CD14-positive monocyte (primary cell): ENCODE measurements around the gene SULT1C3. TPM values are rescaled to one million over a fixed set of nuclear protein-coding genes. Genes with fewer than 3 reads are reported as not detected.

ENCODE experiments used
- DNase-seq, 3 donors: peaks; one replicate each; pipeline ENCODE4 v3.0.0-alpha.2; 2011 to 2022
- H2AFZ ChIP-seq: 2 replicates; pipeline ENCODE4 v1.6.0; 2012; ENCODE audit warnings: mild to moderate bottlenecking, low read depth, low read length, inconsistent platforms; ENCODE audit not compliant: insufficient read depth, poor library complexity, severe bottlenecking
- H3K27ac ChIP-seq, 2 donors: 1 replicate in 1 of 2; 2 replicates in 1 of 2; pipeline ENCODE4 v1.5.1; 2012 to 2013; ENCODE audit warnings: low read length in 2 of 2, control low read depth in 1 of 2, inconsistent platforms in 1 of 2, low read depth in 1 of 2, mild to moderate bottlenecking in 1 of 2
- H3K27me3 ChIP-seq, 2 donors: one replicate each; pipeline versions ENCODE4 v1.6.0 to v1.6.1; 2011 to 2013; ENCODE audit warnings: low read length in 2 of 2; ENCODE audit not compliant: control insufficient read depth in 2 of 2, insufficient read depth in 2 of 2
- H3K36me3 ChIP-seq, 2 donors: replicated peaks in 1 of 2; 1 replicate in 1 of 2; 2 replicates in 1 of 2; pipeline versions ENCODE4 v1.5.1 to v1.6.1; 2012 to 2013; ENCODE audit warnings: low read length in 2 of 2, control low read depth in 1 of 2, inconsistent platforms in 1 of 2, mild to moderate bottlenecking in 1 of 2; ENCODE audit not compliant: insufficient read depth in 2 of 2, control insufficient read depth in 1 of 2
- H3K4me1 ChIP-seq, 2 donors: 1 replicate in 1 of 2; 2 replicates in 1 of 2; pipeline versions ENCODE4 v1.5.1 to v1.6.1; 2012 to 2013; ENCODE audit warnings: low read length in 2 of 2, control low read depth in 1 of 2, inconsistent platforms in 1 of 2, mild to moderate bottlenecking in 1 of 2, moderate library complexity in 1 of 2; ENCODE audit not compliant: insufficient read depth in 2 of 2, control insufficient read depth in 1 of 2
- H3K4me2 ChIP-seq: replicated peaks from 2 replicates; pipeline ENCODE3; 2012; ENCODE audit warnings: low read length, moderate library complexity, mild to moderate bottlenecking; ENCODE audit not compliant: poor library complexity, severe bottlenecking; ENCODE audit errors: extremely low read depth
- H3K4me3 ChIP-seq, 3 experiments: fragments of 200-600 bp in 1 of 3; sonication (generic) in 1 of 3; replicated peaks in 1 of 3; 1 replicate in 2 of 3; 2 replicates in 1 of 3; pipeline ENCODE4 v1.5.1; 2011 to 2013; ENCODE audit warnings: low read length in 3 of 3, mild to moderate bottlenecking in 3 of 3, control low read depth in 2 of 3, low read depth in 2 of 3, inconsistent platforms in 1 of 3, moderate library complexity in 1 of 3
- H3K79me2 ChIP-seq: 2 replicates; pipeline ENCODE4 v1.6.0; 2012; ENCODE audit warnings: mild to moderate bottlenecking, control low read depth, inconsistent platforms, low read length, moderate library complexity; ENCODE audit not compliant: insufficient read depth
- H3K9ac ChIP-seq: 2 replicates; pipeline ENCODE4 v1.6.0; 2017; ENCODE audit warnings: low read length, mild to moderate bottlenecking; ENCODE audit not compliant: insufficient read depth, poor library complexity, severe bottlenecking
- H3K9me3 ChIP-seq, 2 donors: replicated peaks in 1 of 2; 1 replicate in 1 of 2; 2 replicates in 1 of 2; pipeline versions ENCODE4 v1.5.1 to v1.6.1; 2012 to 2013; ENCODE audit warnings: low read length in 2 of 2, control low read depth in 1 of 2; ENCODE audit not compliant: control insufficient read depth in 1 of 2, insufficient read depth in 1 of 2
- H4K20me1 ChIP-seq: 2 replicates; pipeline ENCODE4 v1.6.0; 2012; ENCODE audit warnings: mild to moderate bottlenecking, low read length, control low read depth, moderate library complexity; ENCODE audit not compliant: insufficient read depth
- H3K27ac Mint-ChIP-seq, 7 donors: one replicate each; pipeline ENCODE4 v1.8.0; 2020; ENCODE audit warnings: mild to moderate bottlenecking in 7 of 7, mixed read lengths in 7 of 7, moderate library complexity in 6 of 7, inconsistent platforms in 2 of 7
- H3K27me3 Mint-ChIP-seq, 3 donors: one replicate each; pipeline ENCODE4 v1.8.0; 2021 to 2022; ENCODE audit warnings: low read depth in 3 of 3, mild to moderate bottlenecking in 3 of 3, mixed read lengths in 3 of 3, moderate library complexity in 3 of 3, inconsistent platforms in 1 of 3
- H3K36me3 Mint-ChIP-seq, 2 donors: one replicate each; pipeline ENCODE4 v1.8.0; 2020; ENCODE audit warnings: mixed read lengths in 2 of 2, inconsistent platforms in 1 of 2, mild to moderate bottlenecking in 1 of 2
- H3K4me1 Mint-ChIP-seq: one replicate; pipeline ENCODE4 v1.8.0; 2020; ENCODE audit warnings: mild to moderate bottlenecking, mixed read lengths
- H3K4me3 Mint-ChIP-seq, 2 donors: one replicate each; pipeline ENCODE4 v1.8.0; 2020; ENCODE audit warnings: mild to moderate bottlenecking in 2 of 2, mixed read lengths in 2 of 2, moderate library complexity in 1 of 2
- H3K9me3 Mint-ChIP-seq, 7 donors: one replicate each; pipeline ENCODE4 v1.8.0; 2020 to 2022; ENCODE audit warnings: mixed read lengths in 7 of 7, mild to moderate bottlenecking in 6 of 7, moderate library complexity in 6 of 7, inconsistent platforms in 2 of 7
- WGBS: methylation state at CpG from one replicate; pipeline ENCODE4 v1.1.5; 2013; ENCODE audit warnings: missing lambda C conversion rate; ENCODE audit not compliant: insufficient coverage; 5-methylcytosine and 5-hydroxymethylcytosine counted together
- intact Hi-C, 2 donors: fragments of 100-400 bp; cut with micrococcal nuclease; formaldehyde crosslinking; loops; one replicate each; pipeline versions ENCODE4 v1.15.0 to v1.15.1; 2023
- polyA plus RNA-seq, 3 donors: library from polyadenylated mRNA; depleted of rRNA in 1 of 3; unstranded in 2 of 3; stranded (reverse) in 1 of 3; fragments of 300-500 nt in 2 of 3; fragments of >200 nt in 1 of 3; fragmentation: Illumina TruSeq in 2 of 3; gene quantifications; 1 replicate in 2 of 3; 2 replicates in 1 of 3; pipeline ENCODE4 v1.2.3, GENCODE V29; 2012 to 2021
- TF ChIP-seq, protein P1 (sequence below): fragments of 200-600 bp; IDR thresholded peaks from one replicate; pipeline ENCODE4 v1.8.0; 2022; ENCODE audit warnings: antibody characterized with exemption, mild to moderate bottlenecking

SULT1C3 gene
- polyA plus RNA-seq, 3 donors: not detected

GRCh38 chr2:108253106-108253505 lies 13.3 kb downstream of the SULT1C3 start:
- Mint-ChIP-seq H3K27me3 (peaks cover 0 to 4% (median 2%) of the 10 kb centered on the region in 3 donors), H3K9me3 (peaks cover 0 to 1% (median 0%) of the 10 kb centered on the region in 7 donors), H3K36me3 (no peaks in the 10 kb centered on the region), H3K4me1 (no peaks in the 10 kb centered on the region), H3K27ac (no peak overlapping the region), H3K4me3 (no peak overlapping the region)
- H3K4me3 ChIP-seq: no peak overlapping the region
- intact Hi-C loops: no loop called here
- H3K27me3 ChIP-seq: no peaks in the 10 kb centered on the region
- DNase-seq: no peak
- no peaks in the 10 kb centered on the region for H4K20me1 ChIP-seq
- H3K9ac ChIP-seq: no peak overlapping the region
- H3K9me3 ChIP-seq: no peaks in the 10 kb centered on the region
- no peak overlapping the region for H3K4me2 ChIP-seq
- no peaks in the 10 kb centered on the region for H3K4me1 ChIP-seq
- TF ChIP-seq, protein P1, sequence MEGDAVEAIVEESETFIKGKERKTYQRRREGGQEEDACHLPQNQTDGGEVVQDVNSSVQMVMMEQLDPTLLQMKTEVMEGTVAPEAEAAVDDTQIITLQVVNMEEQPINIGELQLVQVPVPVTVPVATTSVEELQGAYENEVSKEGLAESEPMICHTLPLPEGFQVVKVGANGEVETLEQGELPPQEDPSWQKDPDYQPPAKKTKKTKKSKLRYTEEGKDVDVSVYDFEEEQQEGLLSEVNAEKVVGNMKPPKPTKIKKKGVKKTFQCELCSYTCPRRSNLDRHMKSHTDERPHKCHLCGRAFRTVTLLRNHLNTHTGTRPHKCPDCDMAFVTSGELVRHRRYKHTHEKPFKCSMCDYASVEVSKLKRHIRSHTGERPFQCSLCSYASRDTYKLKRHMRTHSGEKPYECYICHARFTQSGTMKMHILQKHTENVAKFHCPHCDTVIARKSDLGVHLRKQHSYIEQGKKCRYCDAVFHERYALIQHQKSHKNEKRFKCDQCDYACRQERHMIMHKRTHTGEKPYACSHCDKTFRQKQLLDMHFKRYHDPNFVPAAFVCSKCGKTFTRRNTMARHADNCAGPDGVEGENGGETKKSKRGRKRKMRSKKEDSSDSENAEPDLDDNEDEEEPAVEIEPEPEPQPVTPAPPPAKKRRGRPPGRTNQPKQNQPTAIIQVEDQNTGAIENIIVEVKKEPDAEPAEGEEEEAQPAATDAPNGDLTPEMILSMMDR: no peak
- no CpG with 5 or more reads among the region's 1 CpG for WGBS
- H3K27ac ChIP-seq: no peak overlapping the region
- no peak overlapping the region for H2AFZ ChIP-seq
- H3K36me3 ChIP-seq: no peaks in the 10 kb centered on the region
- H3K79me2 ChIP-seq: no peaks in the 10 kb centered on the region

GRCh38 chr2:108257757-108258331 lies 18.1 kb downstream of the SULT1C3 start:
- intact Hi-C loops: no loop called here
- no peak for DNase-seq
- no peaks in the 10 kb centered on the region for H3K36me3 ChIP-seq
- 60% methylated on average over 1 of the region's 3 CpGs for WGBS
- H2AFZ ChIP-seq: no peak overlapping the region
- H3K4me1 Mint-ChIP-seq: no peaks in the 10 kb centered on the region
- TF ChIP-seq, protein P1: no peak
- H4K20me1 ChIP-seq: no peaks in the 10 kb centered on the region
- no peak overlapping the region for H3K4me2 ChIP-seq
- H3K9me3 ChIP-seq: no peaks in the 10 kb centered on the region
- H3K4me3 Mint-ChIP-seq: no peak overlapping the region
- H3K27me3 ChIP-seq: no peaks in the 10 kb centered on the region
- no peaks in the 10 kb centered on the region for H3K36me3 Mint-ChIP-seq
- H3K27ac ChIP-seq: no peak overlapping the region
- no peaks in the 10 kb centered on the region for H3K4me1 ChIP-seq
- H3K27ac Mint-ChIP-seq: no peak overlapping the region
- no peak overlapping the region for H3K9ac ChIP-seq
- H3K27me3 Mint-ChIP-seq: peaks cover 0 to under 1% (median under 1%) of the 10 kb centered on the region in 3 donors
- H3K79me2 ChIP-seq: no peaks in the 10 kb centered on the region
- no peak overlapping the region for H3K4me3 ChIP-seq
- peaks cover 0 to 1% (median 0%) of the 10 kb centered on the region in 7 donors for H3K9me3 Mint-ChIP-seq
